Measurements from ENCODE around the gene TRIP13.

The TRIP13 gene

GRCh38 chr5:929596-929995, 36.9 kb downstream of the TRIP13 start:
- Histone ChIP-seq H3K79me2 (ENCODE audit: control insufficient read depth, low read length) (no peaks in the 10 kb centered on the region), H3K9me2 (replicated peaks; ENCODE audit: control insufficient read depth, low read length) (no peaks in the 10 kb centered on the region), H3K27ac (ENCODE audit: low read depth, low read length) (no peak overlapping the region), H3K27me3 (ENCODE audit: control insufficient read depth, low read length) (no peaks in the 10 kb centered on the region), H3K4me1 (ENCODE audit: control insufficient read depth, low read length) (no peaks in the 10 kb centered on the region), H3K4me3 (ENCODE audit: low read length) (no peak overlapping the region), H3F3A (ENCODE audit: control insufficient read depth, insufficient read depth) (no peaks in the 10 kb centered on the region), H3K36me3 (ENCODE audit: control insufficient read depth, low read length) (no peaks in the 10 kb centered on the region), H3K9me3 (ENCODE audit: control insufficient read depth, insufficient read depth, low read length) (no peaks in the 10 kb centered on the region), H4K20me1 (ENCODE audit: control insufficient read depth, insufficient read depth, low read depth, low read length) (no peaks in the 10 kb centered on the region), H3K4me2 (ENCODE audit: low read length) (no peak overlapping the region)
- TF ChIP-seq CTCF (IDR thresholded peaks at IDR 0.05; ENCODE audit: low read depth, low read length, poor library complexity, severe bottlenecking) = no peak
- no peak for TF ChIP-seq EZH2phosphoT487 (IDR thresholded peaks at IDR 0.05; ENCODE audit: borderline replicate concordance, low read length)

GRCh38 chr5:930866-931265, 38.2 kb downstream of the TRIP13 start:
- no peak for TF ChIP-seq EZH2phosphoT487 (IDR thresholded peaks at IDR 0.05; ENCODE audit: borderline replicate concordance, low read length)
- Histone ChIP-seq H3K4me3 (ENCODE audit: low read length) (no peak overlapping the region), H3K36me3 (ENCODE audit: control insufficient read depth, low read length) (no peaks in the 10 kb centered on the region), H3K27ac (ENCODE audit: low read depth, low read length) (no peak overlapping the region), H3K4me2 (ENCODE audit: low read length) (no peak overlapping the region), H3K27me3 (ENCODE audit: control insufficient read depth, low read length) (no peaks in the 10 kb centered on the region), H4K20me1 (ENCODE audit: control insufficient read depth, insufficient read depth, low read depth, low read length) (no peaks in the 10 kb centered on the region), H3K4me1 (ENCODE audit: control insufficient read depth, low read length) (no peaks in the 10 kb centered on the region), H3K9me2 (replicated peaks; ENCODE audit: control insufficient read depth, low read length) (no peaks in the 10 kb centered on the region), H3K9me3 (ENCODE audit: control insufficient read depth, insufficient read depth, low read length) (no peaks in the 10 kb centered on the region), H3F3A (ENCODE audit: control insufficient read depth, insufficient read depth) (no peaks in the 10 kb centered on the region), H3K79me2 (ENCODE audit: control insufficient read depth, low read length) (no peaks in the 10 kb centered on the region)

- H3K79me2 ChIP-seq (ENCODE audit: control insufficient read depth, low read length) = no peaks in the 10 kb centered on the region
- H3K36me3 ChIP-seq (ENCODE audit: control insufficient read depth, low read length) = no peaks in the 10 kb centered on the region
- no peak overlapping the region for H3K4me3 ChIP-seq (ENCODE audit: low read length)
- H3K27me3 ChIP-seq (ENCODE audit: control insufficient read depth, low read length) = no peaks in the 10 kb centered on the region
- H3K4me2 ChIP-seq (ENCODE audit: low read length) = no peak overlapping the region
- no peak overlapping the region for H3K27ac ChIP-seq (ENCODE audit: low read depth, low read length)
- H3K9me2 ChIP-seq (replicated peaks; ENCODE audit: control insufficient read depth, low read length) = no peaks in the 10 kb centered on the region
- H3K4me1 ChIP-seq (ENCODE audit: control insufficient read depth, low read length) = no peaks in the 10 kb centered on the region
- H3K9me3 ChIP-seq (ENCODE audit: control insufficient read depth, insufficient read depth, low read length) = no peaks in the 10 kb centered on the region
- H3F3A ChIP-seq (ENCODE audit: control insufficient read depth, insufficient read depth) = no peaks in the 10 kb centered on the region
- no peaks in the 10 kb centered on the region for H4K20me1 ChIP-seq (ENCODE audit: control insufficient read depth, insufficient read depth, low read depth, low read length)
- TF ChIP-seq CTCF (IDR thresholded peaks at IDR 0.05; ENCODE audit: low read depth, low read length, poor library complexity, severe bottlenecking) (no peak), EZH2phosphoT487 (IDR thresholded peaks at IDR 0.05; ENCODE audit: borderline replicate concordance, low read length) (no peak)
Measured at GRCh38 chr5:931570-932145, 39.0 kb downstream of the TRIP13 start.

GRCh38 chr5:932151-932627, 39.5 kb downstream of the TRIP13 start:
- Histone ChIP-seq H3K9me3 (ENCODE audit: control insufficient read depth, insufficient read depth, low read length) (no peaks in the 10 kb centered on the region), H3K79me2 (ENCODE audit: control insufficient read depth, low read length) (no peaks in the 10 kb centered on the region), H3K27me3 (ENCODE audit: control insufficient read depth, low read length) (no peaks in the 10 kb centered on the region), H3K27ac (ENCODE audit: low read depth, low read length) (no peak overlapping the region), H3K36me3 (ENCODE audit: control insufficient read depth, low read length) (no peaks in the 10 kb centered on the region), H3K9me2 (replicated peaks; ENCODE audit: control insufficient read depth, low read length) (no peaks in the 10 kb centered on the region), H4K20me1 (ENCODE audit: control insufficient read depth, insufficient read depth, low read depth, low read length) (no peaks in the 10 kb centered on the region), H3K4me2 (ENCODE audit: low read length) (no peak overlapping the region), H3F3A (ENCODE audit: control insufficient read depth, insufficient read depth) (no peaks in the 10 kb centered on the region), H3K4me3 (ENCODE audit: low read length) (no peak overlapping the region), H3K4me1 (ENCODE audit: control insufficient read depth, low read length) (no peaks in the 10 kb centered on the region)
- TF ChIP-seq EZH2phosphoT487 (IDR thresholded peaks at IDR 0.05; ENCODE audit: borderline replicate concordance, low read length) = no peak
- TF ChIP-seq CTCF (IDR thresholded peaks at IDR 0.05; ENCODE audit: low read depth, low read length, poor library complexity, severe bottlenecking) = no peak
